CMK (cell line): Measurements from ENCODE around the gene PLEK2.
"Not testable (repeated sequence)": the region's sequence is repeated elsewhere in the genome, so short reads cannot be mapped to it uniquely, and the experiment has no call there.

Experiments
- DNase-seq: peaks from one replicate; pipeline ENCODE4 v3.0.0-alpha.2; 2010; ENCODE audit warnings: low read depth

Gene PLEK2

DNA sequence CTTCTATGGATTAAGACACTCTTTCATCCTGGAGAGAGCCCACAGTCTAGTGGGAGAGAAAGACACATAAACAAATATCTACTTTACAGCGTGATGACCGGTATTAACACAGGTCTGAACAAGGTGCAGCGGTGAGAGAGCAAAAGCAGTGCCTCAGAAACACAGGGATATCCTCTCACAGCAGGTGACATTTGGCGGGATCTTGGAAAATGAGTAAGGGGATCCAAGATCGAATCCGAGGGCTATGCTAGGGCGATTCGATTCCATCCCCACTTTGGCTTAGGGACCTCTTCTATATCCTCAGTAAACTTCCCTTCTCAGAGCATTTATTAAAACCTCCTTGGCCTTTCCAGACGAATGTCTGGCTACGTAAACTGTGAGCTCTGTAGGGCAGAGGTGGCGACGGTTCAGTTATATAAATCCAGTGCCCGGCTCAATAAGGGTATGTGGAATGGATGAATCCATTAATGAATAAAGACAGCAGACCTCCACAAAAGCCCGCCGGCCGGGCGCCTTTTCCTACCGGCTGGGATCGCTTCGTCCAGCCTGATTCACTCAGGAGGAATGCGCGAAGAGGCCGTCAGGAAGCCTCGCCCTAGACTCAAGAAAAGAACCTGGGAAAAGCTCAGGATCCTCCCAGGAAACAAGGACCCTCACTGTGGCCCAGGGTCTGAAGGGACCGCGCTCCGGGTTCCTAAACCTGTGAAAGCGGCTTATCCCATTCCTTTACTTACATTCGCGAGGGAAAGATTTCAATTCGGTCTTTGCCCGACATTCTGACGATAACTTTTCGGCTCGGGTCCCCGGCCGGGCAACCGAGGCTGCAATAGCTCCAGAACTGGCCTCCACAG, 52.8 kb downstream of the PLEK2 start:
- no peak for DNase-seq

DNA sequence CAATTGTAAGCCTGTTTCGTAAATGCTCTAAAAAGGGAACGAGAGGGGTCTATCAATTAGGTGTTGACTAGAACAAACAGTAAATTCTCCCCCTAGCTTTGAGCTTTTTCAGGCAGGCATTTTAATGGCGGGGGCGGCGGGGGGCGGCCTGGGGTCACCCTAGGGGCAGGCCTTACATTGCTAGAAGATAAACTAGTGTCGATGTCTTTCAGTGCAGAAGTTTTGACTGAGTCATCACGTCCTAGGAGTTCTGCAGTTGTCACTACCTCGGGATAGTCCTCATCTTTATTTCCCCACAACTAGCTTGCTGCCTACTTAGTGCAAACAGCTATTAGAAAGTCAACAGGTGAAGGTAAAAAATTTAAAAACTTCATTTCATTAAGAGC, 54.0 kb downstream of the PLEK2 start:
- DNase-seq: no peak

- DNase-seq: no peak
Observed at GRCh38 chr14:67357186-67357968, 54.6 kb downstream of the PLEK2 start.

GRCh38 chr14:67352055-67352454, 59.9 kb downstream of the PLEK2 start:
- DNase-seq: no peak

GRCh38 chr14:67345583-67345982, 66.4 kb downstream of the PLEK2 start:
- DNase-seq: no peak

GRCh38 chr14:67343601-67344230, 68.2 kb downstream of the PLEK2 start:
- DNase-seq: no peak

DNA sequence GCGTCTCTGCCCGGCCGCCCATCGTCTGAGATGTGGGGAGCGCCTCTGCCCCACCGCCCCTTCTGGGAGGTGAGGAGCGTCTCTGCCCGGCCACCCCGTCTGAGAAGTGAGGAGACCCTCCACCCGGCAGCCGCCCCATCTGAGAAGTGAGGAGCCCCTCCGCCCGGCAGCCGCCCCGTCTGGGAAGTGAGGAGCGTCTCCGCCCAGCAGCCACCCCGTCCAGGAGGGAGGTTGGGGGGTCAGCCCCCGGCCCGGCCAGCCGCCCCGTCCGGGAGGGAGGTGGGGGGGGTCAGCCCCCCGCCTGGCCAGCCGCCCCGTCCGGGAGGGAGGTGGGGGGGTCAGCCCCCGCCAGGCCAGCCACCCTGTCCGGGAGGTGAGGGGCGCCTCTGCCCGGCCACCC, 70.7 kb downstream of the PLEK2 start:
- DNase-seq: not testable (repeated sequence)
